HepG2 (cell line): ENCODE measurements around the gene DLL4. TPM values are rescaled to one million over a fixed set of nuclear protein-coding genes. Genes with fewer than 3 reads are reported as not detected.

ENCODE experiments used
- EEA1 ChIP-seq: sonication (generic); formaldehyde crosslinking; IDR thresholded peaks from 2 replicates; pipeline ENCODE4 v1.5.1; 2020; ENCODE audit warnings: mild to moderate bottlenecking, missing genetic modification reagents, borderline replicate concordance
- KLF13 ChIP-seq: sonication (generic); formaldehyde crosslinking; IDR thresholded peaks from 2 replicates; pipeline ENCODE4 v1.4.0; 2020; ENCODE audit warnings: mild to moderate bottlenecking, missing genetic modification reagents
- SP140L ChIP-seq: sonication (generic); formaldehyde crosslinking; IDR thresholded peaks from 2 replicates; pipeline ENCODE4 v1.4.0; 2020; ENCODE audit warnings: missing genetic modification reagents, borderline replicate concordance
- ZNF333 ChIP-seq: sonication (generic); formaldehyde crosslinking; IDR thresholded peaks from 2 replicates; pipeline ENCODE4 v1.4.0; 2020; ENCODE audit warnings: mild to moderate bottlenecking, missing genetic modification reagents, borderline replicate concordance
- ZNF687 ChIP-seq: sonication (generic); formaldehyde crosslinking; IDR thresholded peaks from 2 replicates; pipeline ENCODE4 v1.5.1; 2020; ENCODE audit warnings: mild to moderate bottlenecking, missing genetic modification reagents, moderate library complexity
- ZNF883 ChIP-seq: sonication (generic); formaldehyde crosslinking; IDR thresholded peaks from 2 replicates; pipeline ENCODE4 v1.5.1; 2020; ENCODE audit warnings: mild to moderate bottlenecking, missing genetic modification reagents; ENCODE audit errors: not compliant biosample characterization
- polyA plus RNA-seq, 8 experiments: library from polyadenylated mRNA; depleted of rRNA in 3 of 8; stranded (reverse) in 7 of 8; unstranded in 1 of 8; fragments of >200 nt; fragmentation: Illumina TruSeq in 4 of 8; extraction: Trizol in 4 of 8; gene quantifications; 2 replicates each; pipeline versions ENCODE4 v1.2.1 to v1.2.3, GENCODE V29; 2011 to 2016; ENCODE audit warnings: low read depth in 4 of 8, missing spikeins in 1 of 8, mixed read lengths in 1 of 8; ENCODE audit not compliant: insufficient read depth in 1 of 8
- total RNA-seq, 5 experiments: library from RNA; depleted of rRNA; stranded (reverse); fragments of >200 nt; fragmentation: Illumina TruSeq; extraction: Trizol; gene quantifications; 2 replicates each; pipeline ENCODE4 v1.2.3, GENCODE V29; 2016; ENCODE audit warnings: low read depth in 1 of 5

The DLL4 gene
- total and polyA plus RNA-seq, 2 of the 13 experiments (the other 11 are each of a cell fraction or from before 2014, with no cell fraction given): 0.20 to 0.25 TPM

- TF ChIP-seq SP140L (CRISPR knock-in tag): no peak
- TF ChIP-seq ZNF883 (CRISPR knock-in tag): peak; percentile 24
- peak; percentile 93 for TF ChIP-seq ZNF687 (CRISPR knock-in tag)
- TF ChIP-seq KLF13 (CRISPR knock-in tag): no peak
- TF ChIP-seq ZNF333 (CRISPR knock-in tag): no peak
- 0 out of 2 replicates have a peak, but pooled peaks have one; percentile 14 for TF ChIP-seq EEA1 (CRISPR knock-in tag)
Observed at GRCh38 chr15:40936234-40936708, 7.1 kb downstream of the DLL4 start (continued).
